Measurements from ENCODE around the gene PSMD1.

Gene PSMD1

GRCh38 chr2:231167745-231168459, 111.2 kb downstream of the PSMD1 start:
- ATAC-seq (ENCODE audit: insufficient read depth, low read depth) (no peak), DNase-seq (no peak)
- Histone ChIP-seq H3K27me3 (ENCODE audit: insufficient read depth, low read length, poor library complexity) (no peaks in the 10 kb centered on the region), H3K9ac (ENCODE audit: low read depth, low read length) (no peak overlapping the region), H2AFZ (ENCODE audit: low read depth, low read length) (no peak overlapping the region), H3K79me2 (ENCODE audit: insufficient read depth, low read length) (no peaks in the 10 kb centered on the region), H3K36me3 (ENCODE audit: insufficient read depth, low read length) (peaks cover 95% of the 10 kb centered on the region), H3K9me3 (ENCODE audit: insufficient read depth, low read length, severe bottlenecking) (no peaks in the 10 kb centered on the region), H3K27ac (ENCODE audit: low read length) (no peak overlapping the region), H4K20me1 (ENCODE audit: insufficient read depth, low read length) (no peaks in the 10 kb centered on the region), H3K4me2 (ENCODE audit: insufficient read depth, low read length) (no peak overlapping the region), H3K4me1 (ENCODE audit: insufficient read depth, low read length) (no peaks in the 10 kb centered on the region), H3K4me3 (ENCODE audit: low read depth in 1 of 2, low read length in 2 of 2) (no peak overlapping the region)
- TF ChIP-seq EZH2 (IDR thresholded peaks at IDR 0.05; ENCODE audit: borderline replicate concordance, low read depth, low read length, severe bottlenecking), result no peak
- TF ChIP-seq CTCF (IDR thresholded peaks at IDR 0.05; ENCODE audit: borderline replicate concordance, extremely low read depth, low read length, poor library complexity, severe bottlenecking), result no peak

GRCh38 chr2:231168460-231169139, 111.9 kb downstream of the PSMD1 start:
- TF ChIP-seq EZH2 (IDR thresholded peaks at IDR 0.05; ENCODE audit: borderline replicate concordance, low read depth, low read length, severe bottlenecking) (no peak), CTCF (IDR thresholded peaks at IDR 0.05; ENCODE audit: borderline replicate concordance, extremely low read depth, low read length, poor library complexity, severe bottlenecking) (no peak)
- Histone ChIP-seq H3K4me3 (ENCODE audit: low read depth in 1 of 2, low read length in 2 of 2) (no peak overlapping the region), H3K79me2 (ENCODE audit: insufficient read depth, low read length) (no peaks in the 10 kb centered on the region), H3K36me3 (ENCODE audit: insufficient read depth, low read length) (peaks cover 88% of the 10 kb centered on the region), H3K27me3 (ENCODE audit: insufficient read depth, low read length, poor library complexity) (no peaks in the 10 kb centered on the region), H3K4me2 (ENCODE audit: insufficient read depth, low read length) (no peak overlapping the region), H3K9ac (ENCODE audit: low read depth, low read length) (no peak overlapping the region), H3K9me3 (ENCODE audit: insufficient read depth, low read length, severe bottlenecking) (no peaks in the 10 kb centered on the region), H4K20me1 (ENCODE audit: insufficient read depth, low read length) (no peaks in the 10 kb centered on the region), H3K27ac (ENCODE audit: low read length) (no peak overlapping the region), H2AFZ (ENCODE audit: low read depth, low read length) (no peak overlapping the region), H3K4me1 (ENCODE audit: insufficient read depth, low read length) (no peaks in the 10 kb centered on the region)
- ATAC-seq (ENCODE audit: insufficient read depth, low read depth) (no peak), DNase-seq (no peak)

GRCh38 chr2:231169488-231169887, 112.8 kb downstream of the PSMD1 start:
- ATAC-seq (ENCODE audit: insufficient read depth, low read depth) (no peak), DNase-seq (no peak)
- H3K79me2 ChIP-seq (ENCODE audit: insufficient read depth, low read length), result no peaks in the 10 kb centered on the region
- no peaks in the 10 kb centered on the region for H3K9me3 ChIP-seq (ENCODE audit: insufficient read depth, low read length, severe bottlenecking)
- H3K27me3 ChIP-seq (ENCODE audit: insufficient read depth, low read length, poor library complexity), result no peaks in the 10 kb centered on the region
- no peak overlapping the region for H3K4me2 ChIP-seq (ENCODE audit: insufficient read depth, low read length)
- TF ChIP-seq CTCF (IDR thresholded peaks at IDR 0.05; ENCODE audit: borderline replicate concordance, extremely low read depth, low read length, poor library complexity, severe bottlenecking) (no peak), EZH2 (IDR thresholded peaks at IDR 0.05; ENCODE audit: borderline replicate concordance, low read depth, low read length, severe bottlenecking) (no peak)
- H3K4me3 ChIP-seq (ENCODE audit: low read depth in 1 of 2, low read length in 2 of 2), result no peak overlapping the region
- no peak overlapping the region for H3K27ac ChIP-seq (ENCODE audit: low read length)
- H4K20me1 ChIP-seq (ENCODE audit: insufficient read depth, low read length), result no peaks in the 10 kb centered on the region
- no peak overlapping the region for H3K9ac ChIP-seq (ENCODE audit: low read depth, low read length)
- no peak overlapping the region for H2AFZ ChIP-seq (ENCODE audit: low read depth, low read length)
- H3K36me3 ChIP-seq (ENCODE audit: insufficient read depth, low read length), result peaks cover 88% of the 10 kb centered on the region
- H3K4me1 ChIP-seq (ENCODE audit: insufficient read depth, low read length), result no peaks in the 10 kb centered on the region

Data from DND-41 (cell line).